Sigmoid colon (tissue), 4 donors: Measurements from ENCODE around the gene CDHR2.

Experiments
- CTCF ChIP-seq, 4 experiments: fragments of 450-650 bp in 3 of 4; fragments of 200-600 bp in 1 of 4; IDR thresholded peaks; one replicate each; pipeline ENCODE4 v1.5.1; 2016 to 2019; ENCODE audit warnings: antibody characterized with exemption in 4 of 4, mild to moderate bottlenecking in 3 of 4, moderate library complexity in 2 of 4
- EP300 ChIP-seq, 4 donors: sonication (generic); formaldehyde crosslinking; IDR thresholded peaks; one replicate each; pipeline ENCODE4 v1.6.1; 2017; ENCODE audit warnings: antibody characterized with exemption in 4 of 4
- POLR2A ChIP-seq, 2 donors: fragments of 450-650 bp; IDR thresholded peaks; one replicate each; pipeline ENCODE4 v1.6.1; 2016; ENCODE audit warnings: antibody characterized with exemption in 2 of 2, mild to moderate bottlenecking in 2 of 2, moderate library complexity in 2 of 2
- POLR2AphosphoS5 ChIP-seq, 4 donors: sonication (generic); formaldehyde crosslinking; IDR thresholded peaks; one replicate each; pipeline ENCODE4 v1.6.1; 2017; ENCODE audit warnings: antibody characterized with exemption in 4 of 4

GRCh38 chr5:176583076-176583475, 33.9 kb downstream of the CDHR2 start:
- TF ChIP-seq CTCF (IDR thresholded peaks at IDR 0.05), result no peak
- no peak for TF ChIP-seq POLR2A (IDR thresholded peaks at IDR 0.05)
- TF ChIP-seq POLR2AphosphoS5 (IDR thresholded peaks at IDR 0.05), result no peak
- no peak for TF ChIP-seq EP300 (IDR thresholded peaks at IDR 0.05)
